Measurements from ENCODE around the gene NFYA. TPM values are rescaled to one million over a fixed set of nuclear protein-coding genes. Genes with fewer than 3 reads are reported as not detected.

The NFYA gene
- total and polyA plus RNA-seq, 2 of the 13 experiments (the other 11 are each of a cell fraction or from before 2014, with no cell fraction given): 16.0 to 22.9 TPM

GRCh38 chr6:41071923-41072835, 595 bp upstream of the NFYA start, which contains the start of gene OARD1 (continued):
- TF ChIP-seq CBX1 (IDR thresholded peaks at IDR 0.05; ENCODE audit: low read depth): peak; percentile 16
- TF ChIP-seq TIGD3 (CRISPR knock-in tag; IDR thresholded peaks at IDR 0.05; ENCODE audit: borderline replicate concordance): peak; percentile 90; the same call in 1 of the 2 replicates
- TF ChIP-seq ZNF772 (CRISPR knock-in tag; IDR thresholded peaks at IDR 0.05): peak; percentile 64; the same call in 1 of the 2 replicates
- no peak for TF ChIP-seq ZNF468 (CRISPR knock-in tag; IDR thresholded peaks at IDR 0.05)
- peak; percentile 93; the same call in 1 of the 2 replicates for TF ChIP-seq CAMTA2 (CRISPR knock-in tag; IDR thresholded peaks at IDR 0.05; ENCODE audit: borderline replicate concordance)
- TF ChIP-seq ZNF232 (CRISPR knock-in tag; IDR thresholded peaks at IDR 0.05; ENCODE audit: borderline replicate concordance): peak; percentile 64; the same call in 1 of the 2 replicates
- 0 out of 2 replicates have a peak, but pooled peaks have one; percentile 64 for TF ChIP-seq LCORL (IDR thresholded peaks at IDR 0.05)
- peak; percentile 69; the same call in 1 of the 2 replicates for TF ChIP-seq LCORL (CRISPR knock-in tag; IDR thresholded peaks at IDR 0.05)
- peak; percentile 81; the same call in 1 of the 2 replicates for TF ChIP-seq DZIP1 (CRISPR knock-in tag; IDR thresholded peaks at IDR 0.05)
- no peak for TF ChIP-seq ZNF770 (CRISPR knock-in tag; IDR thresholded peaks at IDR 0.05)
- peak; percentile 71 for TF ChIP-seq ZNF563 (CRISPR knock-in tag; IDR thresholded peaks at IDR 0.05)
- 0 out of 2 replicates have a peak, but pooled peaks have one; percentile 22 for TF ChIP-seq ZFP82 (CRISPR knock-in tag; IDR thresholded peaks at IDR 0.05; ENCODE audit: borderline replicate concordance)
- TF ChIP-seq POLR2A (IDR thresholded peaks at IDR 0.05; ENCODE audit: insufficient read depth in 1 of 2, low read depth in 2 of 2, low read length in 2 of 2): peak; percentile 70 to 78
- TF ChIP-seq ZIK1 (CRISPR knock-in tag; IDR thresholded peaks at IDR 0.05; ENCODE audit: borderline replicate concordance, low read depth): peak; percentile 10; the same call in 1 of the 2 replicates
- TF ChIP-seq CHD4 (IDR thresholded peaks at IDR 0.05; ENCODE audit: borderline replicate concordance, low read length): peak; percentile 89; the same call in 1 of the 2 replicates
- TF ChIP-seq ZNF792 (CRISPR knock-in tag; IDR thresholded peaks at IDR 0.05): peak; percentile 41; the same call in 1 of the 2 replicates
- TF ChIP-seq, protein P1, sequence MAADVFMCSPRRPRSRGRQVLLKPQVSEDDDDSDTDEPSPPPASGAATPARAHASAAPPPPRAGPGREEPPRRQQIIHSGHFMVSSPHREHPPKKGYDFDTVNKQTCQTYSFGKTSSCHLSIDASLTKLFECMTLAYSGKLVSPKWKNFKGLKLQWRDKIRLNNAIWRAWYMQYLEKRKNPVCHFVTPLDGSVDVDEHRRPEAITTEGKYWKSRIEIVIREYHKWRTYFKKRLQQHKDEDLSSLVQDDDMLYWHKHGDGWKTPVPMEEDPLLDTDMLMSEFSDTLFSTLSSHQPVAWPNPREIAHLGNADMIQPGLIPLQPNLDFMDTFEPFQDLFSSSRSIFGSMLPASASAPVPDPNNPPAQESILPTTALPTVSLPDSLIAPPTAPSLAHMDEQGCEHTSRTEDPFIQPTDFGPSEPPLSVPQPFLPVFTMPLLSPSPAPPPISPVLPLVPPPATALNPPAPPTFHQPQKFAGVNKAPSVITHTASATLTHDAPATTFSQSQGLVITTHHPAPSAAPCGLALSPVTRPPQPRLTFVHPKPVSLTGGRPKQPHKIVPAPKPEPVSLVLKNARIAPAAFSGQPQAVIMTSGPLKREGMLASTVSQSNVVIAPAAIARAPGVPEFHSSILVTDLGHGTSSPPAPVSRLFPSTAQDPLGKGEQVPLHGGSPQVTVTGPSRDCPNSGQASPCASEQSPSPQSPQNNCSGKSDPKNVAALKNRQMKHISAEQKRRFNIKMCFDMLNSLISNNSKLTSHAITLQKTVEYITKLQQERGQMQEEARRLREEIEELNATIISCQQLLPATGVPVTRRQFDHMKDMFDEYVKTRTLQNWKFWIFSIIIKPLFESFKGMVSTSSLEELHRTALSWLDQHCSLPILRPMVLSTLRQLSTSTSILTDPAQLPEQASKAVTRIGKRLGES (CRISPR knock-in tag; IDR thresholded peaks at IDR 0.05; ENCODE audit: borderline replicate concordance): no peak
- TF ChIP-seq ZNF564 (CRISPR knock-in tag; IDR thresholded peaks at IDR 0.05): no peak
- peak; percentile 69; the same call in 1 of the 2 replicates for TF ChIP-seq ZNF746 (CRISPR knock-in tag; IDR thresholded peaks at IDR 0.05)
